HG03571 (cell line): ENCODE data around the gene SLC23A3.

ENCODE experiments used
- ATAC-seq: cut with Tn5 transposase; IDR thresholded peaks from one replicate; pipeline ENCODE4 v1.9.1; 2021; ENCODE audit not compliant: unreplicated experiment

SLC23A3 gene

DNA sequence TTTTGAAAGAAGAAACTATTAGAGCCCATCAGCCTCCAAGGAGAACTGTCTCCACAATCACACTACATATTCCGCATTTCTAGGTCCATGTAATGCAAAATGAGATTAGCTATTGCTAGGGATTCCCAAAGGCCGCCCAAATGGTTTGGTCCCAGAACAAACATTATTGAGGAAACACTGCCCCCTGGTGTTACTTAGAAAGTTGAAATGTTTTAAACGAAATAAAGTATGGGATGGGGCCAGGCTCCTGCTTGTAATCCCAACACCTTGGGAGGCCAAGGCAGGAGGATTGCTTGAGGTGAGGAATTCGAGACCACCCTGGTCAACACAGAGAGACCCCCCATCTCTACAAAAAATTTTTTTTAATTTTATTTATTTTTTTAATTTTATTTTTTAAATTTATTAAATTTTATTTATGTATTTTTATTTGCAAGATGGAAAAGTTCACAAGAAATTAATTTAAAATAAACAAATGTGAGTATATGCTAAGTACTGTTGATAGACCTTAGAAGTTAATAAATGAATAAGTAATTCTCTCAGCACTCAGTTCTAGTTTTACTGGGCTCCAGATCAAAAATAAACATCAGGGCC, 14.7 kb downstream of the SLC23A3 start:
- ATAC-seq: no peak

DNA sequence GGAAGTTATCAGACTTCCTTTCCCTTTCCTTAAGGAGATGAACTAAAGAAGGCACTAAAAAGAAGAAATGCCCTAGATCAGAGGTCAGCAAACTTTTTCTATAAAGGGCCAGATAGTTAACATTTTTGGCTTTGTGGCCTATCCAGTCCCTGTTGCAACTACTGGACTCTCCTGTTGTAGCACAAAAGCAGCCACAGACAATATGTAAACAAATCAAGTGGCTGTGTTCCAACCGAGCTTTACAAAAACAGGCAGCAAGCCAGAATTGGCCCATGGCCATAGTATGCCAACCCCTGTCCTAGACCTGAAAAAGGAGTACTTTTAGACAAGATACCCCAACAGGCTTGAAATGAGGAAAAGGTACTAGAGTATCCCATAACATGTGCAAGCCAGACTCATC, 20.2 kb downstream of the SLC23A3 start:
- ATAC-seq: no peak

- ATAC-seq: no peak
Observed at GRCh38 chr2:219142329-219142728, 27.5 kb downstream of the SLC23A3 start.

DNA sequence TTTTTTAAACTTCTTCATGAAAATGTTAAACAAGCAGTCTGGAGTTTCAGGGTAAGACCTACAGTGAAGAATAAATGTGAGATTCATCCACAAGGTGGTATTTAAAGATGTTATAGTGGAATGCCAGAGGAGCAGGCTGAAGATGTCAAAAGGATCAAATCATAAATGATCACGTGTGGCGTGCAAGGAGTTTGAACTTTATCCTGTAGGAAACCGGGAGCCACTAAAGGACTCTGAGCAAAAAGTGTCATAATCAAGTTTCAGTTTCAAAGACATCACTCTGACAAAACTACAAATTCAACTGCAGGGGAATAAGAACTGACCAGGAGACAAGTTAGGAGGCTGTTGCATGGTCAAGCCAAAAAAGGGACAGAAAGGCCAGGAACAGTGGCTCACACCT, 29.1 kb downstream of the SLC23A3 start:
- no peak for ATAC-seq

DNA sequence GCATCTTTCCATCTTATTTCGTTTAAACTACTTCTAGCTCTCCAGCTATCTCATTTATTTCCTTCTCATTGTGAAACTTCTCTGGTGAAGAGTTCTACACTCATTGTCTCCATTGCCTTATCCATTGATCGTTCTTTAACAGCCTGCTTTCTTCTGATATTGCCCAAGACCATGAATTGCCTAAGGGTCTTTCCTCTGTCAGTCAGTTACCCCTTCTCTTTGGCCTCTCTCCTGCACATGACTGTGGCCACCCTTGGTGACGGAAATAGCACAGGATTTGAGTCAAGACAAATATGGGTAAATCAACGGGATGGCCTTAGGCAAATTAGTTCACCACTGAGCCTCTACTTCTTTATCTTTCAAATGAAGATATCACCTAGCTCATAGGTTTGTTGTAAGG, 35.9 kb downstream of the SLC23A3 start:
- ATAC-seq: no peak

- ATAC-seq: no peak
Observed at GRCh38 chr2:219131744-219132143, 38.1 kb downstream of the SLC23A3 start.

- ATAC-seq: no peak
Observed at GRCh38 chr2:219131327-219131726, 38.5 kb downstream of the SLC23A3 start.

DNA sequence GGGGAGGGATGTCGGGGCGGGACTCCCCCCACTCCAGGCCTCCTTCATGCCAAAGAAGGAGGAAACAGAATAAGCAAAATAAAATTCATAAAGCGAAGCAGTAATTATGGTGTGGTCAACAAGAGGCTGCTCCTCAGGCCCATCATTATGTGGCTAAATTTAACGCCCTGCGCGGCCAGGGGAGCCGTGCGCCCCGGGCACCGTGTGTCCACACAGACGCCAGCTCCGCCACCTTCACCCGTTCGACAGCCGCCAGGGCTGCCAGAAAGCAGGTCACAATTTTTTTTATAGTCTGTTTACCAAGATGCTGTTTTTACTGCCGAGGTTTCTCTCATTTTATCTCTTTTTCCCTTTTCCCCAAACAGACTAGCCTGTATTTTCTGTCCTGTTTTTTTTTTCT, 40.2 kb downstream of the SLC23A3 start:
- ATAC-seq: no peak

GRCh38 chr2:219128396-219128795, 41.4 kb downstream of the SLC23A3 start:
- no peak for ATAC-seq

- ATAC-seq: no peak
Observed at GRCh38 chr2:219127037-219127635, 42.7 kb downstream of the SLC23A3 start.

- no peak for ATAC-seq
Observed at GRCh38 chr2:219126555-219126954, 43.3 kb downstream of the SLC23A3 start.

GRCh38 chr2:219125886-219126270, 44.0 kb downstream of the SLC23A3 start:
- no peak for ATAC-seq

- no peak for ATAC-seq
Observed at GRCh38 chr2:219125225-219125885, 44.5 kb downstream of the SLC23A3 start.

DNA sequence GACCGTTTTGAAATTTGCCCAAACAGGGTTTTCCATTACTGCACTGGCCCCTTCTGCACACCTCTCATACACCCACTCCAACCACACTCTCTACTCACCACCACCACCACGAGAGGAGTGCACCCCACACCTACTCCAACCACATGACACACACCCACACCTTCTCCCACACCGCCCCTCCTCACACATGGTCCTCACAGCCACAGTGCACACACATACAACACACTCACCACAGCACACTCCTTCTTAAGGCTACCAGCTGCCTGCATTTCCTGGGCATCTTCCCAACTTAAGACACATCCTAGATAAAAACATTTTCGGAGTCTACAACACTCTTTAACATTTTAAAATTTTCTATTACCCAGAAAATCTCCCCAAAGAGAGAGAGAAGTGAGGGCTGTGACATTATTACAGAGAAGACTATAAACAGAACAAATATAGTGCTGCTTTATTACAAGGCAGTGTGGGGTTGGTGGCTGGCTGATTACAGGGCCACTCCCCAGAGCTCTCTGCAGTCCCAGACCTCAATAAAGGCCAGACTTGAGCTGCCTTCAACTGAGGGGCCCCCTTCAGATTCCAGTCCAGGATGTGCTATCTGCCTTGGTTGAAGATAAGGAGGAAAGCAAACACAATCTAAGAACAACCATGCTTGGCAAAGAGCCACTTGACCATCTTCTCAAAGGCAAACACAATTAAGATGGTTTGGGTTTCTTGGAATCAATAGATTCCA, 45.3 kb downstream of the SLC23A3 start:
- ATAC-seq: no peak

- ATAC-seq: no peak
Observed at GRCh38 chr2:219123356-219124135, 46.3 kb downstream of the SLC23A3 start.

DNA sequence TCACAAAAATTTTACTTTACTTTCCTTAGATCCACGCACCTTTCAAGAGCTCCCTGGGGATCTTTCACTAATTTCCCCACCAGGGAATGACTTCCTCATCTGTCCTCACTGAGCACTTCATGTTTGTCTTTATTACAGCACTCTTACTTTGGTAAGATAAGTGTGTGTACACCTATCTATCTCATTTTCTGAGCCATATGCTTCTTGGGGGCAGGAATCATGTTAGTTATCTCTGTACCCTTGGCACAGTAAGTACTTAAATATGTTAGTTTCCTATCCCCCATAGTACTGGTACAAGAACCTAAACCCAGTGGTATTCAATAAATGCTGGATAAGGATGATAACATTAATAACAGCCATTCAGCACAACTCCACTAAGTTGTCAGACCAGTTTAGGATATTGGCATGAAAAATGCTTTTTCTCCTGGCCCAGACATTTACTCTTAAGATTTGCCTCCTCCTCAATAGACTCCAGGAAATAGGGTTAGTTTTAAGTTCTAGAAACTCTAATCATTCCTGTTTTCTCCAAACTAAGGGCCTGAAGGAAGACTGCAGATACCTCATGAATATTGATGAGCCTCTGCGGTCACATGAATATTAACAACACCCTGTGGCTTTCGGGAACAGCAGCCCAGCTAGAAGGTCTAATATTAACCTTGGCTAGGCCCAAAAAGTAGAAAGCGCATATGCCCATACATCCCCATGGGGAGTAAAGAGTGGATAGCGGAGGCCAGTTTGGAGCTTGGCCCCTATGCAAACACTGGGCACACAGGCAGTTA, 47.4 kb downstream of the SLC23A3 start:
- ATAC-seq: no peak

DNA sequence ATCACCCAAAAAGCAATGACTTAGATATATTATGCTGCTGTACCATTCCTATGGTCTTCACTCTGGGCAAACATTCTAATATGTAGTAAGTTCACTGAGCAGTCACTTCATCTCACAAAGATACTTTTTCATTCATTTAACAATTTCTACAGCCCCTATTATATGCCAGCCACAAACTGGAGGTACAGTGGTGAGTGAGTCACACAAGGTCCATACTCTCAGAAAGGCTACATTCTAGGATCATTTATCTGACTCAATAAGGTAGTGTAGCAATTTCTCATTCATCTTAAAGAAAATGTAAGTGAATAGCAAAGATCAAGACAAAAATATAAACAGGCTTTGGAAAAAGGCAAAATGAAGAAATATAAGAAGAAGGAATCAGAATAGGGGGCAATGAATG, 49.7 kb downstream of the SLC23A3 start:
- ATAC-seq: no peak

DNA sequence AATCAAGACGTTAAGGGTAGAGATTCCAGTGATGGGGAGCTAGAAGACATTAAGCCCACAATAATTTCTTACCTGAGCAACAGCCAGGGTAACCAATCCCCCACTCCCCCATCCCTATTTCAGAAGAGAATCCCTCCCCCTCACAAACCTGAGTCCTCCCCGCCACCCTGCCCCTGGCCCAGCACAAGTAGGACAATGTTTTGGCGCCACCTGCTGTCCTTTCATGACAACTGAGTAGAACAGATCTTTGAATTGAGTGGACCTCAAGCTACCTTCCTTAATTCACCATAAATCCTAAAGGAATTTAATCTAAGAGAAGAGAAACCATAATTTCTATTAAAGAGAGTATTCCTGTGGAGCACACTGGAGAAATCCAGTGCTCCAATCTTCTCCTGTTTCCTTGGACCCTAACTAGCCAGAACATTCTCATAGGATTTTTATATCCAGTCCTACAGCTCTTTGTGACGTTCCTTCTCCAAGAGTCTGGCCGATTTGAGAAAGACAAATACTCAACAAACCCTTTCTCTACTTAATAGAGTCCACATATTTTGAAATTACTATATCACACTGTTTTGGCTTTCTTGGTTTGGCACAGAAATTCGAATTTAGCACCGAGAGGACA, 50.3 kb downstream of the SLC23A3 start:
- no peak for ATAC-seq

- no peak for ATAC-seq
Observed at GRCh38 chr2:219118504-219118903, 51.3 kb downstream of the SLC23A3 start.
